ENCODE results near the gene HSPB6. TPM values are rescaled to one million over a fixed set of nuclear protein-coding genes. Genes with fewer than 3 reads are reported as not detected.
A peak's percentile ranks its signal among the peaks of the same experiment; 100 is the strongest.

HSPB6 gene
- polyA plus RNA-seq, 1 donor (not counting 4 experiments of a cell fraction or from before 2014, with no cell fraction given): not detected

DNA sequence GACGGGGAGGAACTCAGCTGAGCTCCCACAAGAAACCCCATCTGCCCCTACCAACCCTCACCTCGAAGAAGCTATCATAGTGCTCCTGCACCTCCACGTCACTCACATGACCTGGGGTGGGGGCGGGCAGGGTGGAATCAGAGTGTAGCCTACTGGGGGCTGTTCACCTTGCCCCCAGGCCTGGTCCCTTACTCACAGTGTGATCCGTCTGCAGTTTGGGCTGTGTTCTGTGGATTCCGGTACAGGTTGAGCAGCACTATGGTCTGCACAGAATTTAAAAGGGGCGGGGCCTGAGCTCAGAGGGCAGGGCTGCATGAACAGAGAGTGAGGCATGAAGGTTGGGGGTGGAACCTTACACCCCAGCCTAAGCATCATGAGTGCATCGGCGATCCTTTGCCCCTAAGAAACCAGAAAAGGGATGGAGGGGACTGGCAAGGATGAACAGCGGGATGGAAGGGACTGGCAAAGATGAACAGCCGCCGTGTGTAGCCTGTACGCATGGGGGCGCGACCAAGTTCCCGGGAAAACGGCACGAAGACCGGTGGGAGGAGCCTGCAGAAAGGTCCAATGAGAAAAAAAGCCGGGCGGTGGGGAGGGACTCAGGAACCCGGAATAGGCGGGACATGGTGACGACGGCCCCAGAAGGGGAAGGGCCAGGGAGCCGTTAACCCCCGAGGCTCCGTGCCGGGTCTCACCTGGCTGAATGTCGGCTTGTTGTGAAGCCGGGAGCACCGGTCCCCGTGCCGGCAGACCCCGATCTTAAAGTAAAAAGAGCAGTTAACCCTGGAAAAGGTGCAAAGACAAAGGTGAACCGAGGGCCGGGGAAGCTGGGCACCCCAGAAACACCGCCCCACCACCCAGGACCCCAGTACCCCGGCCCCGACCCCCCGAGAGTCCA lies 12.2 kb downstream of the HSPB6 start:
- TF ChIP-seq, protein P1, sequence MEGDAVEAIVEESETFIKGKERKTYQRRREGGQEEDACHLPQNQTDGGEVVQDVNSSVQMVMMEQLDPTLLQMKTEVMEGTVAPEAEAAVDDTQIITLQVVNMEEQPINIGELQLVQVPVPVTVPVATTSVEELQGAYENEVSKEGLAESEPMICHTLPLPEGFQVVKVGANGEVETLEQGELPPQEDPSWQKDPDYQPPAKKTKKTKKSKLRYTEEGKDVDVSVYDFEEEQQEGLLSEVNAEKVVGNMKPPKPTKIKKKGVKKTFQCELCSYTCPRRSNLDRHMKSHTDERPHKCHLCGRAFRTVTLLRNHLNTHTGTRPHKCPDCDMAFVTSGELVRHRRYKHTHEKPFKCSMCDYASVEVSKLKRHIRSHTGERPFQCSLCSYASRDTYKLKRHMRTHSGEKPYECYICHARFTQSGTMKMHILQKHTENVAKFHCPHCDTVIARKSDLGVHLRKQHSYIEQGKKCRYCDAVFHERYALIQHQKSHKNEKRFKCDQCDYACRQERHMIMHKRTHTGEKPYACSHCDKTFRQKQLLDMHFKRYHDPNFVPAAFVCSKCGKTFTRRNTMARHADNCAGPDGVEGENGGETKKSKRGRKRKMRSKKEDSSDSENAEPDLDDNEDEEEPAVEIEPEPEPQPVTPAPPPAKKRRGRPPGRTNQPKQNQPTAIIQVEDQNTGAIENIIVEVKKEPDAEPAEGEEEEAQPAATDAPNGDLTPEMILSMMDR (optimal IDR thresholded peaks at IDR 0.05 in 1 of 3, IDR thresholded peaks at IDR 0.05 in 1 of 3, conservative IDR thresholded peaks at IDR 0.05 in 1 of 3; ENCODE audit: extremely low read depth in 1 of 3, insufficient read depth in 2 of 3, low read length in 3 of 3): peak in 2 of 3 experiments; percentile 10 to 46
- TF ChIP-seq EZH2 (IDR thresholded peaks at IDR 0.05; ENCODE audit: low read length): no peak
- H3K4me1 ChIP-seq (ENCODE audit: control insufficient read depth, extremely low read depth, insufficient read depth, low read length): peaks cover 30% of the 10 kb centered on the region
- peak overlapping the region; percentile 72 for H3K4me2 ChIP-seq (ENCODE audit: control insufficient read depth, extremely low read depth, insufficient read depth, low read depth, low read length)
- peaks cover 23% of the 10 kb centered on the region for H3K79me2 ChIP-seq (ENCODE audit: control insufficient read depth, insufficient read depth, low read length)
- peak; percentile 74 for DNase-seq (ENCODE audit: low read depth, low spot score)
- no peaks in the 10 kb centered on the region for H3K9me1 ChIP-seq (ENCODE audit: control insufficient read depth, extremely low read depth, insufficient read depth, low read length)
- H4K20me1 ChIP-seq (ENCODE audit: control insufficient read depth, extremely low read depth, insufficient read depth, low read length): no peaks in the 10 kb centered on the region
- peak overlapping the region; percentile 87 for H2AFZ ChIP-seq (ENCODE audit: control insufficient read depth, low read length)
- H3K36me3 ChIP-seq (ENCODE audit: control insufficient read depth in 2 of 2, extremely low read depth in 1 of 2, insufficient read depth in 2 of 2, low read length in 2 of 2): peaks cover 2 to 5% of the 10 kb centered on the region in 2 experiments
- H3K27ac ChIP-seq (ENCODE audit: control insufficient read depth, insufficient read depth, low read length): peak overlapping the region; percentile 94
- H3K4me3 ChIP-seq (ENCODE audit: control insufficient read depth in 2 of 3, extremely low read depth in 1 of 3, insufficient read depth in 2 of 3, low read depth in 1 of 3, low read length in 3 of 3): peak overlapping the region; percentile 65 to 98 (median 93)
- dilution Hi-C loops (cut with MboI; ENCODE audit: extremely low pct_ligation_motif_present, low sequenced_read_pairs): no loop called here
- H3K27me3 ChIP-seq (ENCODE audit: control insufficient read depth, extremely low read depth, insufficient read depth, low read length): no peaks in the 10 kb centered on the region
- peak overlapping the region; percentile 93 for H3K9ac ChIP-seq (ENCODE audit: control insufficient read depth, extremely low read depth, insufficient read depth, low read length)
- H3K9me3 ChIP-seq (ENCODE audit: control insufficient read depth, low read depth, low read length): no peaks in the 10 kb centered on the region
- FAIRE-seq: peak; percentile 13

DNA sequence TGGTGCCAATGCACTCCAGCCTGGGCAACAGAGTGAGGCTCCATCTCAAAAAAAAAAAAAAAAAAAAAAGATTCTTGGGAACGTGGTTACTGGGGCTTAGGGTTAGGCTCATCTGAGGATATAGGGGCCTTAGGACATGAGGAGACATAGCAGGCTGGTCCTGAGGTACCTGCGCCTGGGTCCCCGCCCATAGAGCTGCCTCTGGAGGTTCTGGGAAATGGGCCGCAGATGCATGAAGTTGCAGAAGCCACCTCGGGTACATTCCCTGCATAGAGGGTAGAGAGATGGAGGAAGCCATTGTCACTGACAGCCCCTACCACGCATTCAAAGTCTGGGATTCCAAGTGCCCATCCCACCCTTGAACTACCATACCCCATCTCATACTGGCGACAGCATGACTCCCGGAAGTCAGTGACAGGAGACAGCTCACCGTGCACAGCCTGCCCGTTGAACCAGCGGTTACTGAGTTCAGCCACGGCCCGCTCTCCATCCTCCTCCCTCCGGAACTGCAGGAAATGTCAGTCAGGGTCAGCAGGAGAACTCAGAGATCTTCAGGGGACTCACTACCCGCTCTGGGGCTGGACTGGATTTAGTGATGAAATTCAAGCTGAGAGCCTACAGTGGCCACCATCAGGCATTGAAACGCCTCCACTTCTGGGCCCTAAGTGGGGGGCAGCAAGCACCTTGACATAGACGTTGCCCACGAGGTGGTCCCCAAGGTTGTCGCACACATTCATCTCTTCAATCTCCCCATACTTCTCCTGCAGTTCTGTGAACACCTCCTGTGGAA lies 13.0 kb downstream of the HSPB6 start:
- peak overlapping the region; percentile 72 for H3K4me2 ChIP-seq (ENCODE audit: control insufficient read depth, extremely low read depth, insufficient read depth, low read depth, low read length)
- no peak for TF ChIP-seq EZH2 (IDR thresholded peaks at IDR 0.05; ENCODE audit: low read length)
- TF ChIP-seq, protein P1 (optimal IDR thresholded peaks at IDR 0.05 in 1 of 3, IDR thresholded peaks at IDR 0.05 in 1 of 3, conservative IDR thresholded peaks at IDR 0.05 in 1 of 3; ENCODE audit: extremely low read depth in 1 of 3, insufficient read depth in 2 of 3, low read length in 3 of 3): no peak
- H2AFZ ChIP-seq (ENCODE audit: control insufficient read depth, low read length): no peak overlapping the region
- H4K20me1 ChIP-seq (ENCODE audit: control insufficient read depth, extremely low read depth, insufficient read depth, low read length): no peaks in the 10 kb centered on the region
- H3K9ac ChIP-seq (ENCODE audit: control insufficient read depth, extremely low read depth, insufficient read depth, low read length): no peak overlapping the region
- FAIRE-seq: no peak
- H3K4me3 ChIP-seq (ENCODE audit: control insufficient read depth in 2 of 3, extremely low read depth in 1 of 3, insufficient read depth in 2 of 3, low read depth in 1 of 3, low read length in 3 of 3): peak overlapping the region in 2 of 3 experiments; percentile 93 to 98
- H3K4me1 ChIP-seq (ENCODE audit: control insufficient read depth, extremely low read depth, insufficient read depth, low read length): peaks cover 26% of the 10 kb centered on the region
- dilution Hi-C loops (cut with MboI; ENCODE audit: extremely low pct_ligation_motif_present, low sequenced_read_pairs): no loop called here
- H3K9me3 ChIP-seq (ENCODE audit: control insufficient read depth, low read depth, low read length): no peaks in the 10 kb centered on the region
- no peak overlapping the region for H3K27ac ChIP-seq (ENCODE audit: control insufficient read depth, insufficient read depth, low read length)
- DNase-seq (ENCODE audit: low read depth, low spot score): no peak
- no peaks in the 10 kb centered on the region for H3K27me3 ChIP-seq (ENCODE audit: control insufficient read depth, extremely low read depth, insufficient read depth, low read length)
- peaks cover 5 to 7% of the 10 kb centered on the region in 2 experiments for H3K36me3 ChIP-seq (ENCODE audit: control insufficient read depth in 2 of 2, extremely low read depth in 1 of 2, insufficient read depth in 2 of 2, low read length in 2 of 2)
- no peaks in the 10 kb centered on the region for H3K9me1 ChIP-seq (ENCODE audit: control insufficient read depth, extremely low read depth, insufficient read depth, low read length)
- peaks cover 18% of the 10 kb centered on the region for H3K79me2 ChIP-seq (ENCODE audit: control insufficient read depth, insufficient read depth, low read length)
